Measurements from ENCODE around the gene PTPRN2.

DNA sequence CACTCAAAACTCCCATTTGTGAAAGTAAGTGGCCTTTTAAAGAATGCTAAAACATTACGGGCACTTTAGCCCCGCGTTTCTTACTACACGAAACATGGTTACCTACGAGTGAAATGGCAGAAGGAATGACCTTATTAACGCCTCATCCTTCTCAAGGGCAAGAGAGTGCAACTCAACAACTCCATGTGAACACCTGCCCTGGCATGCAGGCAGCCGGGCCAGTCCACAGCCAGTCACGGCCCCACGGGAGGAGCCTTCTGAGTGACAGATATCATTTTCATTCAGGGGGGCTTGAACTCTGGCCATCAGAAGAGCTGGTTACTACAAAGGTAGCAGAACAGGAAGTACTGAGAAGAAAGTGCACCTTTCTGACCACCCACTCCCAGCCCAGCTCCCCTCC is 236.1 kb downstream of the PTPRN2 start:
- no peak for TF ChIP-seq E2F6 (IDR thresholded peaks at IDR 0.05)
- TF ChIP-seq POLR2AphosphoS5 (IDR thresholded peaks at IDR 0.05; ENCODE audit: low read depth, low read length) = no peak
- TF ChIP-seq CTCF (IDR thresholded peaks at IDR 0.05; ENCODE audit: control extremely low read depth in 1 of 3, insufficient read depth in 1 of 3, low read depth in 1 of 3, low read length in 3 of 3) = no peak
- no peak for TF ChIP-seq RFX5 (IDR thresholded peaks at IDR 0.05; ENCODE audit: borderline replicate concordance, low read depth, low read length)
- no peak for TF ChIP-seq POLR2A (IDR thresholded peaks at IDR 0.05; ENCODE audit: control extremely low read depth in 1 of 2, low read depth in 2 of 2, low read length in 2 of 2)
- TF ChIP-seq CREB1 (IDR thresholded peaks at IDR 0.05) = no peak
- no peak for TF ChIP-seq EZH2 (IDR thresholded peaks at IDR 0.05; ENCODE audit: low read depth, low read length, severe bottlenecking)
- TF ChIP-seq SIN3A (conservative IDR thresholded peaks at IDR 0.05 in 1 of 2, IDR thresholded peaks at IDR 0.05 in 1 of 2; ENCODE audit: low read depth in 1 of 2, low read length in 2 of 2) = no peak
- no peak for TF ChIP-seq HDAC2 (IDR thresholded peaks at IDR 0.05; ENCODE audit: borderline replicate concordance in 1 of 2, low read depth in 2 of 2, low read length in 2 of 2)
- TF ChIP-seq EGR1 (IDR thresholded peaks at IDR 0.05; ENCODE audit: borderline replicate concordance, low read depth, low read length) = no peak
- no peak for TF ChIP-seq HDAC6 (IDR thresholded peaks at IDR 0.05; ENCODE audit: low read depth, low read length)
- TF ChIP-seq JUN (IDR thresholded peaks at IDR 0.05; ENCODE audit: low read depth, low read length) = no peak
- no peak for TF ChIP-seq TCF12 (IDR thresholded peaks at IDR 0.05; ENCODE audit: low read depth, low read length)

Data from H1 (cell line).